ENCODE data around the gene ORC2. TPM values are rescaled to one million over a fixed set of nuclear protein-coding genes. Genes with fewer than 3 reads are reported as not detected.

Gene ORC2
- total and polyA plus RNA-seq, 11 donors = 6.7 to 38.0 (median 23.2) TPM

GRCh38 chr2:200863782-200864175 is 99.7 kb downstream of the ORC2 start:
- ATAC-seq (peak in 1 of 4 donors; percentile 10), DNase-seq (peak in 1 of 5 donors; percentile 43)
- H3K27me3 ChIP-seq = no peaks in the 10 kb centered on the region
- H3K9me3 ChIP-seq = no peaks in the 10 kb centered on the region
- TF ChIP-seq POLR2A (IDR thresholded peaks at IDR 0.05) = no peak
- no peak for TF ChIP-seq CTCF (IDR thresholded peaks at IDR 0.05)
- WGBS, 4 donors = 0 to 1% (median 0%) methylated on average over 18 to 19 of the region's 19 CpGs
- peak overlapping the region; percentile 98 to 100 (median 100) for H3K27ac ChIP-seq
- intact Hi-C loops (cut with DNase I) = loop anchor here in 7 of 10 donors (1.0 to 10.0 kb wide), 8 partner anchors 25 to 151 kb away; partner anchors contain the start of genes BZW1 (in 4 of the 7), NIF3L1 (in 2 of the 7) and PPIL3 (in 2 of the 7)
- peaks cover 0 to 41% (median 24%) of the 10 kb centered on the region in 9 donors for H3K36me3 ChIP-seq
- H3K4me3 ChIP-seq = peak overlapping the region; percentile 67 to 100 (median 96)
- H3K4me1 ChIP-seq = peaks cover 0 to 58% (median 31%) of the 10 kb centered on the region in 12 donors

- H3K9me3 ChIP-seq = no peaks in the 10 kb centered on the region
- H3K36me3 ChIP-seq = peaks cover 0 to 53% (median 36%) of the 10 kb centered on the region in 9 donors
- H3K4me1 ChIP-seq = peaks cover 0 to 69% (median 43%) of the 10 kb centered on the region in 12 donors
- H3K4me3 ChIP-seq = peak overlapping the region; percentile 67 to 100 (median 96)
- no peak for TF ChIP-seq CTCF (IDR thresholded peaks at IDR 0.05)
- H3K27me3 ChIP-seq = no peaks in the 10 kb centered on the region
- DNase-seq = peak in 1 of 5 donors; percentile 21
- intact Hi-C loops (cut with DNase I) = loop anchor here in 5 of 10 donors (2.0 to 10.0 kb wide), 4 partner anchors 50 to 150 kb away; partner anchors contain the start of gene BZW1 (in 3 of the 5)
- 0% methylated on average over 13 of the region's 13 CpGs for WGBS, 4 donors
- no peak for ATAC-seq
- H3K27ac ChIP-seq = peak overlapping the region in 11 of 12 donors; percentile 98 to 100 (median 100)
Observed at GRCh38 chr2:200862532-200863000, 100.9 kb downstream of the ORC2 start.

- Histone ChIP-seq H3K9me3 (no peaks in the 10 kb centered on the region), H3K36me3 (peaks cover 0 to 62% (median 45%) of the 10 kb centered on the region in 9 donors), H3K27me3 (no peaks in the 10 kb centered on the region), H3K4me3 (peak overlapping the region in 11 of 12 donors; percentile 69 to 100 (median 96)), H3K27ac (peak overlapping the region in 9 of 12 donors; percentile 40 to 100 (median 100)), H3K4me1 (peaks cover 0 to 70% (median 49%) of the 10 kb centered on the region in 12 donors)
- DNase-seq (no peak), ATAC-seq (no peak)
- TF ChIP-seq POLR2A (IDR thresholded peaks at IDR 0.05) = no peak
- TF ChIP-seq CTCF (IDR thresholded peaks at IDR 0.05) = no peak
- intact Hi-C loops (cut with DNase I) = loop anchor here in 5 of 10 donors (2.0 to 10.0 kb wide), 4 partner anchors 49 to 149 kb away; partner anchors contain the start of gene BZW1 (in 3 of the 5)
- WGBS, 4 donors = 4 to 6% (median 5%) methylated on average over 4 of the region's 4 CpGs
Observed at GRCh38 chr2:200861617-200862155, 101.8 kb downstream of the ORC2 start.

- Histone ChIP-seq H3K4me3 (peak overlapping the region in 10 of 12 donors; percentile 69 to 100 (median 97)), H3K9me3 (no peaks in the 10 kb centered on the region), H3K27me3 (no peaks in the 10 kb centered on the region), H3K4me1 (peaks cover 0 to 68% (median 48%) of the 10 kb centered on the region in 12 donors), H3K36me3 (peaks cover 0 to 77% (median 59%) of the 10 kb centered on the region in 9 donors), H3K27ac (peak overlapping the region in 5 of 12 donors; percentile 3 to 100 (median 100))
- intact Hi-C loops (cut with DNase I) = loop anchor here in 5 of 10 donors (5.0 to 10.0 kb wide), 3 partner anchors 48 to 148 kb away; partner anchors contain the start of gene BZW1 (in 3 of the 5)
- ATAC-seq = no peak
- TF ChIP-seq POLR2A (IDR thresholded peaks at IDR 0.05) (no peak), CTCF (IDR thresholded peaks at IDR 0.05) (no peak)
- 10 to 21% (median 14%) methylated on average over 12 of the region's 12 CpGs for WGBS, 4 donors
- no peak for DNase-seq
Observed at GRCh38 chr2:200860092-200860795, 103.2 kb downstream of the ORC2 start.

All from heart left ventricle (tissue), 16 donors.